B cell (primary cell): ENCODE data around the gene KLK6. TPM values are rescaled to one million over a fixed set of nuclear protein-coding genes. Genes with fewer than 3 reads are reported as not detected.

Experiments used
- ATAC-seq: fragments of 200-7000 bp; cut with Tn5 transposase; one replicate; pipeline ENCODE4 v1.10.0; 2021; ENCODE audit warnings: low read depth, mild to moderate bottlenecking, moderate number of reproducible peaks, moderate library complexity
- CTCF ChIA-PET: fragments of 350-600 bp; sonication (Branson Sonifier 250); formaldehyde crosslinking; loops from one replicate; lab custom pipeline; 2021; ENCODE audit warnings: antibody characterized with exemption, inconsistent platforms; lab: Charles Lee
- POLR2A ChIA-PET: fragments of 350-600 bp; sonication (Branson Sonifier 250); formaldehyde crosslinking; loops from one replicate; lab custom pipeline; 2021; ENCODE audit warnings: antibody characterized with exemption; lab: Charles Lee
- DNase-seq: peaks from one replicate; pipeline ENCODE4 v3.0.0; 2013
- H2AFZ ChIP-seq: 2 replicates; pipeline ENCODE4 v1.6.1; 2012; ENCODE audit warnings: mild to moderate bottlenecking, low read depth, low read length; ENCODE audit not compliant: insufficient read depth, poor library complexity, severe bottlenecking
- H3K27ac ChIP-seq, 2 donors: 1 replicate in 1 of 2; 2 replicates in 1 of 2; pipeline ENCODE4 v1.5.1; 2012 to 2013; ENCODE audit warnings: low read length in 2 of 2, mild to moderate bottlenecking in 2 of 2, moderate library complexity in 1 of 2
- H3K27me3 ChIP-seq, 4 experiments: fragments of 200-600 bp in 1 of 4; sonication (generic) in 1 of 4; replicated peaks in 1 of 4; 1 replicate in 2 of 4; 2 replicates in 2 of 4; pipeline versions ENCODE4 v1.6.1 to v1.7.0; 2013 to 2016; ENCODE audit warnings: low read length in 3 of 4, mild to moderate bottlenecking in 2 of 4, mixed read lengths in 1 of 4, moderate library complexity in 1 of 4; ENCODE audit not compliant: insufficient read depth in 4 of 4, control insufficient read depth in 3 of 4; ENCODE audit errors: control extremely low read depth in 1 of 4
- H3K36me3 ChIP-seq, 2 experiments: replicated peaks in 1 of 2; 1 replicate in 1 of 2; 2 replicates in 1 of 2; pipeline versions ENCODE4 v1.6.1 to v1.7.1; 2013; ENCODE audit warnings: low read length in 1 of 2; ENCODE audit not compliant: insufficient read depth in 2 of 2, control insufficient read depth in 1 of 2; ENCODE audit errors: control extremely low read depth in 1 of 2, extremely low read depth in 1 of 2
- H3K4me1 ChIP-seq, 2 donors: fragments of 200-600 bp in 1 of 2; sonication (generic) in 1 of 2; 1 replicate in 1 of 2; 2 replicates in 1 of 2; pipeline versions ENCODE4 v1.5.1 to v1.6.1; 2013 to 2017; ENCODE audit warnings: low read length in 2 of 2; ENCODE audit not compliant: control insufficient read depth in 2 of 2, insufficient read depth in 2 of 2
- H3K4me2 ChIP-seq: replicated peaks from 2 replicates; pipeline ENCODE3; 2012; ENCODE audit warnings: mild to moderate bottlenecking, low read depth, low read length; ENCODE audit not compliant: poor library complexity, severe bottlenecking
- H3K4me3 ChIP-seq, 5 experiments: fragments of 200-600 bp in 1 of 5; sonication (generic) in 1 of 5; 1 replicate in 3 of 5; 2 replicates in 2 of 5; pipeline versions ENCODE4 v1.5.1 to v1.7.0; 2011 to 2016; ENCODE audit warnings: low read length in 4 of 5, mild to moderate bottlenecking in 4 of 5, low read depth in 2 of 5, control low read depth in 1 of 5, moderate library complexity in 1 of 5; ENCODE audit not compliant: insufficient read depth in 1 of 5; ENCODE audit errors: control extremely low read depth in 1 of 5, extremely low read depth in 1 of 5
- H3K79me2 ChIP-seq: fragments of 200-600 bp; sonication (generic); one replicate; pipeline ENCODE4 v1.6.0; 2016; ENCODE audit warnings: low read length; ENCODE audit not compliant: control insufficient read depth, insufficient read depth
- H3K9ac ChIP-seq: fragments of 200-600 bp; sonication (generic); 2 replicates; pipeline ENCODE4 v1.6.1; 2017; ENCODE audit warnings: mild to moderate bottlenecking, low read length, moderate library complexity
- H3K9me3 ChIP-seq, 3 donors: one replicate each; pipeline versions ENCODE4 v1.6.1 to v1.7.1; 2013; ENCODE audit warnings: low read length in 2 of 3; ENCODE audit not compliant: control insufficient read depth in 2 of 3, insufficient read depth in 1 of 3; ENCODE audit errors: control extremely low read depth in 1 of 3
- H4K20me1 ChIP-seq: 2 replicates; pipeline ENCODE4 v1.6.0; 2012; ENCODE audit warnings: mild to moderate bottlenecking, low read length; ENCODE audit not compliant: insufficient read depth, control insufficient read depth, poor library complexity, severe bottlenecking
- H3K27ac Mint-ChIP-seq: one replicate; pipeline ENCODE4 v1.8.0; 2021; ENCODE audit warnings: mixed read lengths
- H3K27me3 Mint-ChIP-seq: one replicate; pipeline ENCODE4 v1.8.0; 2021; ENCODE audit warnings: mixed read lengths
- H3K4me1 Mint-ChIP-seq: one replicate; pipeline ENCODE4 v1.8.0; 2021; ENCODE audit warnings: mixed read lengths
- H3K4me3 Mint-ChIP-seq: one replicate; pipeline ENCODE4 v1.8.0; 2021; ENCODE audit warnings: mixed read lengths
- H3K9me3 Mint-ChIP-seq: one replicate; pipeline ENCODE4 v1.8.0; 2022; ENCODE audit warnings: mixed read lengths; ENCODE audit not compliant: insufficient read depth
- CTCF ChIP-seq: fragments of 200-600 bp; IDR thresholded peaks from one replicate; pipeline ENCODE4 v1.8.0; 2022; ENCODE audit warnings: antibody characterized with exemption, mild to moderate bottlenecking
- EZH2 ChIP-seq: IDR thresholded peaks from 2 replicates; pipeline ENCODE4 v1.6.1; 2012; ENCODE audit warnings: borderline replicate concordance, low read depth, mild to moderate bottlenecking, moderate library complexity, low read length; ENCODE audit not compliant: insufficient read depth, poor library complexity, severe bottlenecking
- WGBS: methylation state at CpG from one replicate; pipeline ENCODE4 v1.1.5; 2013; ENCODE audit warnings: missing lambda C conversion rate; ENCODE audit not compliant: insufficient coverage; 5-methylcytosine and 5-hydroxymethylcytosine counted together
- intact Hi-C: fragments of 100-400 bp; cut with micrococcal nuclease; formaldehyde crosslinking; loops from one replicate; pipeline ENCODE4 v1.10.0; 2022
- polyA plus RNA-seq: library from polyadenylated mRNA; depleted of rRNA; stranded (reverse); fragments of >200 nt; gene quantifications from 2 replicates; pipeline ENCODE4 v1.2.3, GENCODE V29; 2012
- total RNA-seq, 2 donors: library from RNA; stranded (reverse); fragments of 120-200 nt in 1 of 2; gene quantifications; 1 replicate in 1 of 2; 2 replicates in 1 of 2; pipeline versions ENCODE4 v1.2.3 to v1.2.4, GENCODE V29; 2013 to 2022

Gene KLK6
- total and polyA plus RNA-seq, 2 donors (not counting 1 experiment from before 2014, with no cell fraction given): not detected

GRCh38 chr19:50979758-50980157 is 10.4 kb upstream of the KLK6 start:
- ATAC-seq: no peak

More at GRCh38 chr19:50979758-50980157, 10.4 kb upstream of the KLK6 start:
- Histone ChIP-seq H3K4me3 (no peak overlapping the region), H3K27me3 (peaks cover 0 to 16% (median 0%) of the 10 kb centered on the region in 4 experiments), H3K79me2 (no peaks in the 10 kb centered on the region), H3K27ac (no peak overlapping the region), H3K9ac (no peak overlapping the region), H3K9me3 (peaks cover 0 to 2% (median 0%) of the 10 kb centered on the region in 3 donors), H3K4me2 (no peak overlapping the region), H3K36me3 (no peaks in the 10 kb centered on the region), H2AFZ (no peak overlapping the region), H4K20me1 (no peaks in the 10 kb centered on the region), H3K4me1 (no peaks in the 10 kb centered on the region)
- H3K4me3 Mint-ChIP-seq: no peak overlapping the region
- intact Hi-C loops: no loop called here
- H3K4me1 Mint-ChIP-seq: no peaks in the 10 kb centered on the region
- CTCF ChIA-PET: no interaction called here
- 53% methylated on average over 8 of the region's 8 CpGs for WGBS
- POLR2A ChIA-PET: no interaction called here
- peaks cover 57% of the 10 kb centered on the region for H3K27me3 Mint-ChIP-seq
- H3K27ac Mint-ChIP-seq: no peak overlapping the region
- DNase-seq: no peak
- TF ChIP-seq CTCF (no peak), EZH2 (no peak)
- H3K9me3 Mint-ChIP-seq: no peaks in the 10 kb centered on the region
